ENCODE results near the gene IER5. TPM values are rescaled to one million over a fixed set of nuclear protein-coding genes. Genes with fewer than 3 reads are reported as not detected.
A peak's percentile ranks its signal among the peaks of the same experiment; 100 is the strongest.

Gene IER5
- total and polyA plus RNA-seq, 9 of the 15 experiments (the other 6 are each of a cell fraction or from before 2014, with no cell fraction given), result 2.4 to 32.1 (median 12.0) TPM

DNA sequence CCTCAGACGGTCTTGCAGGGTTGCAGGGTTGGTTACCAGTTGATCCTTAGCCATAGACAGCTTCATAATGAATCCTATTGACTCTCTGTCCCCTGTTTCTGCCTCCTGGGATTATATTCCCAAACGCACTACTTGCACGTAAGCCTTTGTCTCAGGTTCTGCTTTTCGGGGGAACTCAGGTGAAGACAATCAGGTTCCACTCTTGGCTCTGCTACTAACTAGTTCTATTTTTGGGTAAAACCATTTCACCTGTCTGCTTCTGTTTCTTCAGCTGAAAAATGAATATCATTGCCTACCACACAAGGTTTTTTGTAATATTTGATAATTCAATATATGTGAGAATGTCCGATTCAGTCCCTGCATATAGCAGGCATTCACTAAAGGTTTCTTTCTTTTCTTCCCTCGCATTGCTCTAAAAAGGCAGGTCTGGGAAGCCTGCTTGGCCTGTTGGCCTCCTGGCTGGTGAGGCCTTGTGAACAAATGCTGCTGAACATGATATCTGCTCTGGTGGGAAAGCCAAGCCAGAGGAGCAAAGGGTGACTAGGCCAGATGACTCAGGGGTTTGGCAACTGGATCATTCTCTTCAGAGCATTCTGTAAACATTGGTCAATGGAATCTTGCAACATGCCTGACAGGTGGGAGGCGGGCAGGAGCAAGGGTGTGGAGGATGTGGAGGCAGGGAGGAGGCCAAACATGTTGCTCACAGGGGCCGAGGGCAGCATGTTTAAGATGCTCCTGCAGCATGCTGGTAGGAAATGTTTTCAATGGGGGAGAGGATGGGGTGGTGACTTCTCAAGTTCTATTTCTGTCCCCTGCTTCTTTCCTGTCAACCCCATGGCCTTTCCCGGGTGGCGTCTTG is 23.8 kb downstream of the IER5 start (continued):
- no peak for TF ChIP-seq LARP7 (IDR thresholded peaks at IDR 0.05)
- no peak for TF ChIP-seq ZNF778 (CRISPR knock-in tag; IDR thresholded peaks at IDR 0.05)
- TF ChIP-seq ZNF583 (CRISPR knock-in tag; IDR thresholded peaks at IDR 0.05), result no peak
- peak; percentile 49 for TF ChIP-seq RBBP5 (IDR thresholded peaks at IDR 0.05; ENCODE audit: borderline replicate concordance, insufficient read depth, low read length, poor library complexity, severe bottlenecking)
- TF ChIP-seq RBM14 (IDR thresholded peaks at IDR 0.05; ENCODE audit: borderline replicate concordance, insufficient read depth, low read depth, low read length), result no peak
- no peak for TF ChIP-seq SMC3 (conservative IDR thresholded peaks at IDR 0.05; ENCODE audit: insufficient read depth, low read depth, low read length)
- TF ChIP-seq COPS2 (conservative IDR thresholded peaks at IDR 0.05), result no peak
- TF ChIP-seq RBM25 (IDR thresholded peaks at IDR 0.05; ENCODE audit: low read depth, low read length, severe bottlenecking), result no peak
- TF ChIP-seq PYGO2 (tag; IDR thresholded peaks at IDR 0.05), result no peak
- no peak; the same call in 1 of the 2 replicates for TF ChIP-seq KLF13 (tag; IDR thresholded peaks at IDR 0.05; ENCODE audit: borderline replicate concordance, low read depth)
- no peak for TF ChIP-seq ZNF408 (CRISPR knock-in tag; IDR thresholded peaks at IDR 0.05; ENCODE audit: low read depth)
- peak; percentile 81 for TF ChIP-seq CEBPG (CRISPR knock-in tag; IDR thresholded peaks at IDR 0.05)
- peak; percentile 84 to 92 for TF ChIP-seq CEBPG (tag; conservative IDR thresholded peaks at IDR 0.05 in 1 of 2, IDR thresholded peaks at IDR 0.05 in 1 of 2)
- TF ChIP-seq, protein P1, sequence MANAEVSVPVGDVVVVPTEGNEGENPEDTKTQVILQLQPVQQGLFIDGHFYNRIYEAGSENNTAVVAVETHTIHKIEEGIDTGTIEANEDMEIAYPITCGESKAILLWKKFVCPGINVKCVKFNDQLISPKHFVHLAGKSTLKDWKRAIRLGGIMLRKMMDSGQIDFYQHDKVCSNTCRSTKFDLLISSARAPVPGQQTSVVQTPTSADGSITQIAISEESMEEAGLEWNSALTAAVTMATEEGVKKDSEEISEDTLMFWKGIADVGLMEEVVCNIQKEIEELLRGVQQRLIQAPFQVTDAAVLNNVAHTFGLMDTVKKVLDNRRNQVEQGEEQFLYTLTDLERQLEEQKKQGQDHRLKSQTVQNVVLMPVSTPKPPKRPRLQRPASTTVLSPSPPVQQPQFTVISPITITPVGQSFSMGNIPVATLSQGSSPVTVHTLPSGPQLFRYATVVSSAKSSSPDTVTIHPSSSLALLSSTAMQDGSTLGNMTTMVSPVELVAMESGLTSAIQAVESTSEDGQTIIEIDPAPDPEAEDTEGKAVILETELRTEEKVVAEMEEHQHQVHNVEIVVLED (CRISPR knock-in tag; IDR thresholded peaks at IDR 0.05), result no peak
- TF ChIP-seq CBX8 (IDR thresholded peaks at IDR 0.05; ENCODE audit: borderline replicate concordance, extremely low read depth, low read depth, low read length, poor library complexity, severe bottlenecking), result no peak
- no peak for TF ChIP-seq SRF (CRISPR knock-in tag; IDR thresholded peaks at IDR 0.05)
- peak; percentile 69 to 85 for TF ChIP-seq TRIM24 (IDR thresholded peaks at IDR 0.05)
- no peak for TF ChIP-seq MEF2A (IDR thresholded peaks at IDR 0.05; ENCODE audit: control insufficient read depth, low read depth, low read length)
- no peak for TF ChIP-seq POU5F1 (IDR thresholded peaks at IDR 0.05; ENCODE audit: borderline replicate concordance, low read depth, low read length, partially characterized antibody)
- no peak for TF ChIP-seq PTTG1 (tag; IDR thresholded peaks at IDR 0.05; ENCODE audit: low read depth)
- TF ChIP-seq HOXB6 (CRISPR knock-in tag; IDR thresholded peaks at IDR 0.05; ENCODE audit: borderline replicate concordance), result no peak
- TF ChIP-seq ZNF584 (CRISPR knock-in tag; IDR thresholded peaks at IDR 0.05; ENCODE audit: low read depth), result no peak
- no peak for TF ChIP-seq BCL6 (CRISPR knock-in tag; IDR thresholded peaks at IDR 0.05)
- no peak for TF ChIP-seq KLF16 (IDR thresholded peaks at IDR 0.05)
- TF ChIP-seq RB1 (IDR thresholded peaks at IDR 0.05; ENCODE audit: low read depth), result no peak
- no peak for TF ChIP-seq HEY1 (CRISPR knock-in tag; IDR thresholded peaks at IDR 0.05; ENCODE audit: borderline replicate concordance)
- TF ChIP-seq, protein P2, sequence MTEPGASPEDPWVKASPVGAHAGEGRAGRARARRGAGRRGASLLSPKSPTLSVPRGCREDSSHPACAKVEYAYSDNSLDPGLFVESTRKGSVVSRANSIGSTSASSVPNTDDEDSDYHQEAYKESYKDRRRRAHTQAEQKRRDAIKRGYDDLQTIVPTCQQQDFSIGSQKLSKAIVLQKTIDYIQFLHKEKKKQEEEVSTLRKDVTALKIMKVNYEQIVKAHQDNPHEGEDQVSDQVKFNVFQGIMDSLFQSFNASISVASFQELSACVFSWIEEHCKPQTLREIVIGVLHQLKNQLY (CRISPR knock-in tag; conservative IDR thresholded peaks at IDR 0.05), result no peak
